ENCODE measurements around the gene MYH15. TPM values are rescaled to one million over a fixed set of nuclear protein-coding genes. Genes with fewer than 3 reads are reported as not detected.

Gene MYH15
- total RNA-seq, 1 donor from 2014 or later: not detected

GRCh38 chr3:108407886-108408285, 102.5 kb downstream of the MYH15 start:
- Histone ChIP-seq H3K27me3 (ENCODE audit: control insufficient read depth, insufficient read depth, low read length) (no peaks in the 10 kb centered on the region), H3K36me3 (ENCODE audit: control insufficient read depth, insufficient read depth, low read length) (no peaks in the 10 kb centered on the region), H3K4me3 (ENCODE audit: low read depth, low read length) (no peak overlapping the region)
- DNase-seq (ENCODE audit: low read depth): no peak
- TF ChIP-seq CTCF (IDR thresholded peaks at IDR 0.05; ENCODE audit: insufficient read depth, low read length, poor library complexity, severe bottlenecking): no peak

- Histone ChIP-seq H3K27me3 (ENCODE audit: control insufficient read depth, insufficient read depth, low read length) (no peaks in the 10 kb centered on the region), H3K36me3 (ENCODE audit: control insufficient read depth, insufficient read depth, low read length) (no peaks in the 10 kb centered on the region), H3K4me3 (ENCODE audit: low read depth, low read length) (no peak overlapping the region)
- TF ChIP-seq CTCF (IDR thresholded peaks at IDR 0.05; ENCODE audit: insufficient read depth, low read length, poor library complexity, severe bottlenecking): peak; percentile 73
- peak; percentile 26 for DNase-seq (ENCODE audit: low read depth)
These were observed 103.7 kb downstream of the MYH15 start for GRCh38 chr3:108406661-108407206.

GRCh38 chr3:108406063-108406660, 104.2 kb downstream of the MYH15 start:
- no peak for TF ChIP-seq CTCF (IDR thresholded peaks at IDR 0.05; ENCODE audit: insufficient read depth, low read length, poor library complexity, severe bottlenecking)
- no peak for DNase-seq (ENCODE audit: low read depth)
- Histone ChIP-seq H3K4me3 (ENCODE audit: low read depth, low read length) (no peak overlapping the region), H3K27me3 (ENCODE audit: control insufficient read depth, insufficient read depth, low read length) (no peaks in the 10 kb centered on the region), H3K36me3 (ENCODE audit: control insufficient read depth, insufficient read depth, low read length) (no peaks in the 10 kb centered on the region)

- Histone ChIP-seq H3K4me3 (ENCODE audit: low read depth, low read length) (no peak overlapping the region), H3K27me3 (ENCODE audit: control insufficient read depth, insufficient read depth, low read length) (no peaks in the 10 kb centered on the region), H3K36me3 (ENCODE audit: control insufficient read depth, insufficient read depth, low read length) (no peaks in the 10 kb centered on the region)
- TF ChIP-seq CTCF (IDR thresholded peaks at IDR 0.05; ENCODE audit: insufficient read depth, low read length, poor library complexity, severe bottlenecking): no peak
- DNase-seq (ENCODE audit: low read depth): no peak
These were observed 106.0 kb downstream of the MYH15 start for GRCh38 chr3:108404368-108404767.

GRCh38 chr3:108403686-108404345, 106.6 kb downstream of the MYH15 start:
- TF ChIP-seq CTCF (IDR thresholded peaks at IDR 0.05; ENCODE audit: insufficient read depth, low read length, poor library complexity, severe bottlenecking): no peak
- Histone ChIP-seq H3K36me3 (ENCODE audit: control insufficient read depth, insufficient read depth, low read length) (no peaks in the 10 kb centered on the region), H3K27me3 (ENCODE audit: control insufficient read depth, insufficient read depth, low read length) (no peaks in the 10 kb centered on the region), H3K4me3 (ENCODE audit: low read depth, low read length) (no peak overlapping the region)
- no peak for DNase-seq (ENCODE audit: low read depth)
